ENCODE data around the gene PLCL2.

GRCh38 chr3:16987141-16987540 lies 102.4 kb downstream of the PLCL2 start:
- TF ChIP-seq, protein P1, sequence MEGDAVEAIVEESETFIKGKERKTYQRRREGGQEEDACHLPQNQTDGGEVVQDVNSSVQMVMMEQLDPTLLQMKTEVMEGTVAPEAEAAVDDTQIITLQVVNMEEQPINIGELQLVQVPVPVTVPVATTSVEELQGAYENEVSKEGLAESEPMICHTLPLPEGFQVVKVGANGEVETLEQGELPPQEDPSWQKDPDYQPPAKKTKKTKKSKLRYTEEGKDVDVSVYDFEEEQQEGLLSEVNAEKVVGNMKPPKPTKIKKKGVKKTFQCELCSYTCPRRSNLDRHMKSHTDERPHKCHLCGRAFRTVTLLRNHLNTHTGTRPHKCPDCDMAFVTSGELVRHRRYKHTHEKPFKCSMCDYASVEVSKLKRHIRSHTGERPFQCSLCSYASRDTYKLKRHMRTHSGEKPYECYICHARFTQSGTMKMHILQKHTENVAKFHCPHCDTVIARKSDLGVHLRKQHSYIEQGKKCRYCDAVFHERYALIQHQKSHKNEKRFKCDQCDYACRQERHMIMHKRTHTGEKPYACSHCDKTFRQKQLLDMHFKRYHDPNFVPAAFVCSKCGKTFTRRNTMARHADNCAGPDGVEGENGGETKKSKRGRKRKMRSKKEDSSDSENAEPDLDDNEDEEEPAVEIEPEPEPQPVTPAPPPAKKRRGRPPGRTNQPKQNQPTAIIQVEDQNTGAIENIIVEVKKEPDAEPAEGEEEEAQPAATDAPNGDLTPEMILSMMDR (IDR thresholded peaks at IDR 0.05) = no peak
- no peak for TF ChIP-seq POLR2A (IDR thresholded peaks at IDR 0.05)
